ENCODE results near the gene DDX41.

DNA sequence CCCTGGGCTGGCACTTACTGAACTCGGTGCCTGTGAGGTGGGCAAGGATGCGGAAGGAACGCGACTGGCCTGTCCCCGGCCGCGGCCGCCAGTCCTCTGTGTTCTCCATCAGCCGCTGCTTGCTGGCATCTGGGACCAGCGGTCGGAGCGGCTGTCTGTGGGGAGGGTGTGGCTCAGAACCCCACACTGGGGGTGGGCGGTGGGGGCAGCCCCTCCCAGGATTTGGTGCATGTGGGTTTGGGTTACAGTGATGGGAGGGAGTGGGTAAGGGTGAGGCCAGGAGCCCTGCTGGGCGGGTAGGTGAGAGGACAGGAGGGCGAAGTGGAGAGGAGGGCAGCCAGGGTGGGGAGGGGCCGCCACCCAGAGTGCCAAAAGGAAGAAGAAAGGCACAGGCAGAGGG lies 25.8 kb downstream of the DDX41 start:
- TF ChIP-seq NFIC (IDR thresholded peaks at IDR 0.05; ENCODE audit: low read length) (no peak), JUNB (CRISPR knock-in tag; IDR thresholded peaks at IDR 0.05; ENCODE audit: borderline replicate concordance) (no peak), EED (CRISPR knock-in tag; IDR thresholded peaks at IDR 0.05) (no peak), POLR2AphosphoS5 (IDR thresholded peaks at IDR 0.05; ENCODE audit: low read depth, low read length) (no peak), MLX (CRISPR knock-in tag; IDR thresholded peaks at IDR 0.05) (no peak)

Measured in HepG2 (cell line).